ENCODE data around the gene ACCS. TPM values are rescaled to one million over a fixed set of nuclear protein-coding genes. Genes with fewer than 3 reads are reported as not detected.

ACCS gene
- polyA plus RNA-seq, 1 donor from 2014 or later, result not detected

DNA sequence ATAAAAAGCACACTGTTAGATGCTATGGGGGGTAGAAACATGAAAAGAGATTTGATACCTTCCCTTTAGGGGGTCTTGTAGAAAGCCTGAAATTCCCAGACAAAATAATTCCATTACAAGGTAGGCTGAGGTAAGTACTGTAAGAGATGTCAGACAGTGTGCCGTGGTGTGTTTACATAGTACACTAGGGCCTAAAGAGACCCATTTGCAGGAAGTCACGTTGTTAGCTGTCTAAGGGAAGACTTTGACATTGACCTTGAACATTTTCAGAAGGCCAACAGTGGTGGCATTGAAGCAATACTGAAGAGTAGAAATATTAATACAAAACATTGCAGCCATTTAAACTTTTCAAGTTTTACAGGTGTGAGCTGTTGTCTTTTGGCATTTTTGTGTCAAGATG is 60.2 kb downstream of the ACCS start:
- Histone ChIP-seq H2AFZ (ENCODE audit: low read depth, low read length) (no peak overlapping the region), H3K27me3 (ENCODE audit: insufficient read depth, low read depth, low read length) (no peaks in the 10 kb centered on the region), H3K9me2 (ENCODE audit: insufficient read depth, low read length) (no peaks in the 10 kb centered on the region), H3K4me3 (ENCODE audit: low read length) (no peak overlapping the region), H3F3A (ENCODE audit: insufficient read depth, low read length, poor library complexity, severe bottlenecking) (no peaks in the 10 kb centered on the region), H3K9ac (ENCODE audit: low read length) (no peak overlapping the region), H3K36me3 (ENCODE audit: insufficient read depth, low read length) (peaks cover 6% of the 10 kb centered on the region), H3K27ac (ENCODE audit: low read length) (no peak overlapping the region), H3K4me2 (ENCODE audit: low read length) (no peak overlapping the region), H3K79me2 (replicated peaks; ENCODE audit: insufficient read depth, low read length) (no peaks in the 10 kb centered on the region), H4K20me1 (ENCODE audit: insufficient read depth) (no peaks in the 10 kb centered on the region), H3K9me3 (ENCODE audit: low read length) (no peaks in the 10 kb centered on the region)
- no peak for TF ChIP-seq RAD21 (conservative IDR thresholded peaks at IDR 0.05)

DNA sequence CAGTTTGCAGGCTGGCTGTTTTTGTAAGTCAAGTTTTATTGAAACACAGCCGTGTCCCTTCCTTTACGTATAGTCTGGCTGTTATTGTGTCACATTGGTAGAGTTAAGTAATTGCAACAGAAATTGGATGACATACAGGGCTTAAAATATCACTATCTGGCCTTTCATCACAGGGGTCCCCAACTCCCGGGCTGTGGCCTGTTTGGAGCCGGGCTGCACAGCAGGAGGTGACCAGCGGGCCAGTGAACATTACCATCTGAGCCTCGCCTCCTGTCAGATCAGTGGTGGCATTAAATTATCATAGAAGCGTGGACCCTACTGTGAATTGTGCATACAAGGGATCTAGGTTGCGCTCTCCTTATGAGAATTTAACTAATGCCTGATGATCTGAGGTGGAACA is 61.1 kb downstream of the ACCS start:
- Histone ChIP-seq H3K9me2 (ENCODE audit: insufficient read depth, low read length) (no peaks in the 10 kb centered on the region), H3K9me3 (ENCODE audit: low read length) (no peaks in the 10 kb centered on the region), H3K79me2 (replicated peaks; ENCODE audit: insufficient read depth, low read length) (no peaks in the 10 kb centered on the region), H3K9ac (ENCODE audit: low read length) (no peak overlapping the region), H3K4me2 (ENCODE audit: low read length) (no peak overlapping the region), H4K20me1 (ENCODE audit: insufficient read depth) (no peaks in the 10 kb centered on the region), H3K27me3 (ENCODE audit: insufficient read depth, low read depth, low read length) (no peaks in the 10 kb centered on the region), H3K4me3 (ENCODE audit: low read length) (no peak overlapping the region), H2AFZ (ENCODE audit: low read depth, low read length) (no peak overlapping the region), H3F3A (ENCODE audit: insufficient read depth, low read length, poor library complexity, severe bottlenecking) (no peaks in the 10 kb centered on the region), H3K27ac (ENCODE audit: low read length) (no peak overlapping the region), H3K36me3 (ENCODE audit: insufficient read depth, low read length) (peaks cover 6% of the 10 kb centered on the region)
- TF ChIP-seq EP300 (conservative IDR thresholded peaks at IDR 0.05; ENCODE audit: poor library complexity, severe bottlenecking) (no peak), SMC3 (conservative IDR thresholded peaks at IDR 0.05; ENCODE audit: poor library complexity) (no peak), EZH2 (IDR thresholded peaks at IDR 0.05; ENCODE audit: borderline replicate concordance, insufficient read depth, low read length, poor library complexity, severe bottlenecking) (no peak), POLR2AphosphoS5 (IDR thresholded peaks at IDR 0.05) (no peak), TAF1 (IDR thresholded peaks at IDR 0.05; ENCODE audit: low read depth) (no peak), RAD21 (conservative IDR thresholded peaks at IDR 0.05) (no peak), MXI1 (conservative IDR thresholded peaks at IDR 0.05; ENCODE audit: poor library complexity, severe bottlenecking) (no peak)
- TF ChIP-seq, protein P1, sequence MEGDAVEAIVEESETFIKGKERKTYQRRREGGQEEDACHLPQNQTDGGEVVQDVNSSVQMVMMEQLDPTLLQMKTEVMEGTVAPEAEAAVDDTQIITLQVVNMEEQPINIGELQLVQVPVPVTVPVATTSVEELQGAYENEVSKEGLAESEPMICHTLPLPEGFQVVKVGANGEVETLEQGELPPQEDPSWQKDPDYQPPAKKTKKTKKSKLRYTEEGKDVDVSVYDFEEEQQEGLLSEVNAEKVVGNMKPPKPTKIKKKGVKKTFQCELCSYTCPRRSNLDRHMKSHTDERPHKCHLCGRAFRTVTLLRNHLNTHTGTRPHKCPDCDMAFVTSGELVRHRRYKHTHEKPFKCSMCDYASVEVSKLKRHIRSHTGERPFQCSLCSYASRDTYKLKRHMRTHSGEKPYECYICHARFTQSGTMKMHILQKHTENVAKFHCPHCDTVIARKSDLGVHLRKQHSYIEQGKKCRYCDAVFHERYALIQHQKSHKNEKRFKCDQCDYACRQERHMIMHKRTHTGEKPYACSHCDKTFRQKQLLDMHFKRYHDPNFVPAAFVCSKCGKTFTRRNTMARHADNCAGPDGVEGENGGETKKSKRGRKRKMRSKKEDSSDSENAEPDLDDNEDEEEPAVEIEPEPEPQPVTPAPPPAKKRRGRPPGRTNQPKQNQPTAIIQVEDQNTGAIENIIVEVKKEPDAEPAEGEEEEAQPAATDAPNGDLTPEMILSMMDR (IDR thresholded peaks at IDR 0.05; ENCODE audit: poor library complexity, severe bottlenecking), result no peak
- TF ChIP-seq, protein P2, sequence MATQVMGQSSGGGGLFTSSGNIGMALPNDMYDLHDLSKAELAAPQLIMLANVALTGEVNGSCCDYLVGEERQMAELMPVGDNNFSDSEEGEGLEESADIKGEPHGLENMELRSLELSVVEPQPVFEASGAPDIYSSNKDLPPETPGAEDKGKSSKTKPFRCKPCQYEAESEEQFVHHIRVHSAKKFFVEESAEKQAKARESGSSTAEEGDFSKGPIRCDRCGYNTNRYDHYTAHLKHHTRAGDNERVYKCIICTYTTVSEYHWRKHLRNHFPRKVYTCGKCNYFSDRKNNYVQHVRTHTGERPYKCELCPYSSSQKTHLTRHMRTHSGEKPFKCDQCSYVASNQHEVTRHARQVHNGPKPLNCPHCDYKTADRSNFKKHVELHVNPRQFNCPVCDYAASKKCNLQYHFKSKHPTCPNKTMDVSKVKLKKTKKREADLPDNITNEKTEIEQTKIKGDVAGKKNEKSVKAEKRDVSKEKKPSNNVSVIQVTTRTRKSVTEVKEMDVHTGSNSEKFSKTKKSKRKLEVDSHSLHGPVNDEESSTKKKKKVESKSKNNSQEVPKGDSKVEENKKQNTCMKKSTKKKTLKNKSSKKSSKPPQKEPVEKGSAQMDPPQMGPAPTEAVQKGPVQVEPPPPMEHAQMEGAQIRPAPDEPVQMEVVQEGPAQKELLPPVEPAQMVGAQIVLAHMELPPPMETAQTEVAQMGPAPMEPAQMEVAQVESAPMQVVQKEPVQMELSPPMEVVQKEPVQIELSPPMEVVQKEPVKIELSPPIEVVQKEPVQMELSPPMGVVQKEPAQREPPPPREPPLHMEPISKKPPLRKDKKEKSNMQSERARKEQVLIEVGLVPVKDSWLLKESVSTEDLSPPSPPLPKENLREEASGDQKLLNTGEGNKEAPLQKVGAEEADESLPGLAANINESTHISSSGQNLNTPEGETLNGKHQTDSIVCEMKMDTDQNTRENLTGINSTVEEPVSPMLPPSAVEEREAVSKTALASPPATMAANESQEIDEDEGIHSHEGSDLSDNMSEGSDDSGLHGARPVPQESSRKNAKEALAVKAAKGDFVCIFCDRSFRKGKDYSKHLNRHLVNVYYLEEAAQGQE (IDR thresholded peaks at IDR 0.05; ENCODE audit: borderline replicate concordance), result no peak

DNA sequence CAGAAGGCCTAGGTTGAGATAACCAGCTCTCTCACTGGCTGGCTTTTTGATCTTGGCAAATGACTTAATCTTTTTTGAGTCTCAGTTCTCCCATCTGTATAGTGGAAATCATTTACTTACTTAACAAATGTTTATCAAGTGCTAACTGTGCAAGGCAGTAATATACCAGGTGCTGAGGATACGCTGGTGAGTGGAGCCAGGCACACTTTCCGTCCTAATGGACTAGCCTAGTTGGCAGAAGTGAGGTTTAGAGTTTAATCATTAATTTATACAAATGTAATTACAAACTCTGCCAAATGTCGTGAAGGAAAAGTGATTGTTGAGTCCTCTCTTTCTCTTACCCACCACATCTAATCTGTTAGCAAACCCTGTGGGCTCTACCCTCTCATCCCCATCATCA is 62.7 kb downstream of the ACCS start:
- Histone ChIP-seq H3K4me2 (ENCODE audit: low read length) (no peak overlapping the region), H3K79me2 (replicated peaks; ENCODE audit: insufficient read depth, low read length) (no peaks in the 10 kb centered on the region), H3K27me3 (ENCODE audit: insufficient read depth, low read depth, low read length) (no peaks in the 10 kb centered on the region), H2AFZ (ENCODE audit: low read depth, low read length) (no peak overlapping the region), H3F3A (ENCODE audit: insufficient read depth, low read length, poor library complexity, severe bottlenecking) (no peaks in the 10 kb centered on the region), H4K20me1 (ENCODE audit: insufficient read depth) (no peaks in the 10 kb centered on the region), H3K36me3 (ENCODE audit: insufficient read depth, low read length) (peaks cover 6% of the 10 kb centered on the region), H3K4me3 (ENCODE audit: low read length) (no peak overlapping the region), H3K9me3 (ENCODE audit: low read length) (no peaks in the 10 kb centered on the region), H3K9ac (ENCODE audit: low read length) (no peak overlapping the region), H3K9me2 (ENCODE audit: insufficient read depth, low read length) (no peaks in the 10 kb centered on the region), H3K27ac (ENCODE audit: low read length) (no peak overlapping the region)
- TF ChIP-seq RAD21 (conservative IDR thresholded peaks at IDR 0.05) (no peak), EZH2 (IDR thresholded peaks at IDR 0.05; ENCODE audit: borderline replicate concordance, insufficient read depth, low read length, poor library complexity, severe bottlenecking) (no peak), SMC3 (conservative IDR thresholded peaks at IDR 0.05; ENCODE audit: poor library complexity) (no peak), MXI1 (conservative IDR thresholded peaks at IDR 0.05; ENCODE audit: poor library complexity, severe bottlenecking) (no peak), TAF1 (IDR thresholded peaks at IDR 0.05; ENCODE audit: low read depth) (no peak), POLR2AphosphoS5 (IDR thresholded peaks at IDR 0.05) (no peak), EP300 (conservative IDR thresholded peaks at IDR 0.05; ENCODE audit: poor library complexity, severe bottlenecking) (no peak)
- TF ChIP-seq, protein P1 (IDR thresholded peaks at IDR 0.05; ENCODE audit: poor library complexity, severe bottlenecking), result no peak
- TF ChIP-seq, protein P2 (IDR thresholded peaks at IDR 0.05; ENCODE audit: borderline replicate concordance), result no peak

All from neural cell (in vitro differentiated cells).